Sigmoid colon (tissue), 7 donors: Measurements from ENCODE around the gene BCR. TPM values are rescaled to one million over a fixed set of nuclear protein-coding genes. Genes with fewer than 3 reads are reported as not detected.

Experiments
- DNase-seq: peaks from one replicate; pipeline ENCODE4 v3.0.0-alpha.2; 2019
- H3K27ac ChIP-seq, 4 donors: fragments of 200-600 bp; sonication (generic); one replicate each; pipeline ENCODE4 v1.5.1; 2016 to 2019; ENCODE audit warnings: mild to moderate bottlenecking in 1 of 4
- H3K27me3 ChIP-seq, 3 donors: fragments of 200-600 bp; sonication (generic); one replicate each; pipeline ENCODE4 v1.5.1; 2019; ENCODE audit warnings: mild to moderate bottlenecking in 1 of 3
- H3K36me3 ChIP-seq, 4 donors: fragments of 200-600 bp; sonication (generic); one replicate each; pipeline ENCODE4 v1.5.1; 2016 to 2019
- H3K4me1 ChIP-seq, 4 donors: fragments of 200-600 bp; sonication (generic); one replicate each; pipeline ENCODE4 v1.5.1; 2017 to 2019
- H3K4me3 ChIP-seq, 4 donors: fragments of 200-600 bp; sonication (generic); one replicate each; pipeline ENCODE4 v1.5.1; 2017 to 2019; ENCODE audit warnings: mild to moderate bottlenecking in 2 of 4, moderate library complexity in 1 of 4
- H3K9me3 ChIP-seq, 4 donors: fragments of 200-600 bp in 3 of 4; sonication (generic) in 3 of 4; one replicate each; pipeline versions ENCODE4 v1.5.1 to v1.6.1; 2013 to 2019
- EP300 ChIP-seq, 4 donors: sonication (generic); formaldehyde crosslinking; IDR thresholded peaks; one replicate each; pipeline ENCODE4 v1.6.1; 2017; ENCODE audit warnings: antibody characterized with exemption in 4 of 4
- POLR2A ChIP-seq, 2 donors: fragments of 450-650 bp; IDR thresholded peaks; one replicate each; pipeline ENCODE4 v1.6.1; 2016; ENCODE audit warnings: antibody characterized with exemption in 2 of 2, mild to moderate bottlenecking in 2 of 2, moderate library complexity in 2 of 2
- POLR2AphosphoS5 ChIP-seq, 4 donors: sonication (generic); formaldehyde crosslinking; IDR thresholded peaks; one replicate each; pipeline ENCODE4 v1.6.1; 2017; ENCODE audit warnings: antibody characterized with exemption in 4 of 4
- WGBS, 2 donors: extraction: QIAGEN DNeasy Blood & Tissue Kit; methylation state at CpG; one replicate each; pipeline ENCODE4 v1.1.7; 2013; 5-methylcytosine and 5-hydroxymethylcytosine counted together
- intact Hi-C: fragments of 100-400 bp; cut with DNase I; formaldehyde crosslinking; loops from one replicate; pipeline ENCODE4 v1.15.1; 2023
- polyA plus RNA-seq, 3 donors: library from polyadenylated mRNA; stranded (reverse); fragments of 200-250 nt; gene quantifications; one replicate each; pipeline ENCODE4 v1.2.3, GENCODE V29; 2013
- total RNA-seq, 4 donors: library from RNA; depleted of rRNA; stranded (reverse); fragments of >200 nt; gene quantifications; one replicate each; pipeline ENCODE4 v1.1.0, GENCODE V29; 2016
- TF ChIP-seq, protein P1 (sequence below), 4 experiments: fragments of 450-650 bp in 3 of 4; fragments of 200-600 bp in 1 of 4; IDR thresholded peaks; one replicate each; pipeline ENCODE4 v1.5.1; 2016 to 2019; ENCODE audit warnings: antibody characterized with exemption in 4 of 4, mild to moderate bottlenecking in 3 of 4, moderate library complexity in 2 of 4
- donor health status: healthy with polysubstance abuse.
- donor health status: Bipolar disorder and iron deficiency.
- donor health status: healthy.

Gene BCR
- total and polyA plus RNA-seq, 7 donors, result 10.8 to 39.9 (median 17.5) TPM

DNA sequence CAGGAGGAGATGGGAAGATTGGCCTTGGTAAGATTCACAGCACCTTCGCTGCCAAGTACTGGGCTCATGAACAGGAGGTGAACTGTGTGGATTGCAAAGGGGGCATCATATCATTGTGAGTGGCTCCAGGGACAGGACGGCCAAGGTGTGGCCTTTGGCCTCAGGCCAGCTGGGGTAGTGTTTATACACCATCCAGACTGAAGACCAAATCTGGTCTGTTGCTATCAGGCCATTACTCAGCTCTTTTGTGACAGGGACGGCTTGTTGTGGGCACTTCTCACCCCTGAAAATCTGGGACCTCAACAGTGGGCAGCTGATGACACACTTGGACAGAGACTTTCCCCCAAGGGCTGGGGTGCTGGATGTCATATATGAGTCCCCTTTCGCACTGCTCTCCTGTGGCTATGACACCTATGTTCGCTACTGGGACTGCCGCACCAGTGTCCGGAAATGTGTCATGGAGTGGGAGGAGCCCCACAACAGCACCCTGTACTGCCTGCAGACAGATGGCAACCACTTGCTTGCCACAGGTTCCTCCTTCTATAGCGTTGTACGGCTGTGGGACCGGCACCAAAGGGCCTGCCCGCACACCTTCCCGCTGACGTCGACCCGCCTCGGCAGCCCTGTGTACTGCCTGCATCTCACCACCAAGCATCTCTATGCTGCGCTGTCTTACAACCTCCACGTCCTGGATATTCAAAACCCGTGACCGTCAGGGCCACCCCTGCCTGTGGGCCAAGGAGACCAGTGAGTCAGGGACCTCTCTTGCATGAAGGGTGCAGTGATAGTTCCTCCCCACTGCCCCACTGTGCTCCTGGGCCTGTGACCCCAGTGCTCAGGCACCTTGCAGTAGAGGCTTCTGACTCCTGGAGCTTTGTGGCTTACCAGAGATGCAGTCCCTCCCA lies 83.6 kb downstream of the BCR start:
- H3K36me3 ChIP-seq, result peaks cover 12 to 58% (median 30%) of the 10 kb centered on the region in 4 donors
- 86 to 88% methylated on average over 20 of the region's 20 CpGs for WGBS, 2 donors
- no peaks in the 10 kb centered on the region for H3K9me3 ChIP-seq
- DNase-seq, result no peak
- H3K4me3 ChIP-seq, result no peak overlapping the region
- TF ChIP-seq EP300 (IDR thresholded peaks at IDR 0.05) (no peak), POLR2A (IDR thresholded peaks at IDR 0.05) (no peak), POLR2AphosphoS5 (IDR thresholded peaks at IDR 0.05) (no peak)
- TF ChIP-seq, protein P1, sequence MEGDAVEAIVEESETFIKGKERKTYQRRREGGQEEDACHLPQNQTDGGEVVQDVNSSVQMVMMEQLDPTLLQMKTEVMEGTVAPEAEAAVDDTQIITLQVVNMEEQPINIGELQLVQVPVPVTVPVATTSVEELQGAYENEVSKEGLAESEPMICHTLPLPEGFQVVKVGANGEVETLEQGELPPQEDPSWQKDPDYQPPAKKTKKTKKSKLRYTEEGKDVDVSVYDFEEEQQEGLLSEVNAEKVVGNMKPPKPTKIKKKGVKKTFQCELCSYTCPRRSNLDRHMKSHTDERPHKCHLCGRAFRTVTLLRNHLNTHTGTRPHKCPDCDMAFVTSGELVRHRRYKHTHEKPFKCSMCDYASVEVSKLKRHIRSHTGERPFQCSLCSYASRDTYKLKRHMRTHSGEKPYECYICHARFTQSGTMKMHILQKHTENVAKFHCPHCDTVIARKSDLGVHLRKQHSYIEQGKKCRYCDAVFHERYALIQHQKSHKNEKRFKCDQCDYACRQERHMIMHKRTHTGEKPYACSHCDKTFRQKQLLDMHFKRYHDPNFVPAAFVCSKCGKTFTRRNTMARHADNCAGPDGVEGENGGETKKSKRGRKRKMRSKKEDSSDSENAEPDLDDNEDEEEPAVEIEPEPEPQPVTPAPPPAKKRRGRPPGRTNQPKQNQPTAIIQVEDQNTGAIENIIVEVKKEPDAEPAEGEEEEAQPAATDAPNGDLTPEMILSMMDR (IDR thresholded peaks at IDR 0.05), result no peak
- intact Hi-C loops, result no loop called here
- peak overlapping the region in 1 of 4 donors; percentile 11 for H3K27ac ChIP-seq
- H3K27me3 ChIP-seq, result no peaks in the 10 kb centered on the region
- H3K4me1 ChIP-seq, result no peaks in the 10 kb centered on the region

DNA sequence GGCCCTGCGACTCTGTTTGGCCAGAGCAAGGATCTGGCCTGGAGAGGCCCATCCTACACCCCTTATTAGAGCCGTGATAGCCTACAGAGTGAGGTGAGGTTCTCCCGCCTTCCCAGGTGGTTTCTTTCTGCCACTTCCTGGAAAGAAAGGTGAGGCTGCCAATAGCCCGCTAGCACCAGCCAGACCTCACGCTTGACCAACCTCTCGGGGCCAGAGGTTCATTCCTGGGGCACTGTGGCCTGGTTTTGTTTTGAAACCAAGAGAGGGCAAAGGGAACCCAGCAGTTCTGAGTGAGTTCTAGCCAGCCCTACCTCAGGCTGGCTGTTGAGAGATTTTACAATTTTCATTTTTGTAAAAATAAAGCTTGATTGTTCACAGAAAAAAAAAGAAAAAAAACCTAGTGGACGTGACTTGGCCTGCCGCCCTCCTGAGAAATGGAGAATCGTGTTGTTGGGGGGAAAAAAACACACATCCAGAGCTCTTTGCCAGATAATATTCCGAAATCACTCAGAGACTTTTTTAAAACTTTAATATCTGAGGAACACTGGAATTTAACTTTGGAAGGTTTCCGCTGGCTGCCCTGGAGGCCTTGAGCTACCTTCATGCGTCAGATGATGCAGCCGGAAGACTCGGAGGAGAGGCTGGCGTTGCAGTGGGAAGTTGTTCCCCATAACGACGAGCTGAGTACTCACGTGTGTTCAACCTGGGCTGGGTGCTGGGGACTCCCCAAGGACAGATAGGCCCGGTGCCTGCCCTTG lies 84.5 kb downstream of the BCR start:
- H3K9me3 ChIP-seq, result no peaks in the 10 kb centered on the region
- H3K4me3 ChIP-seq, result no peak overlapping the region
- no peaks in the 10 kb centered on the region for H3K4me1 ChIP-seq
- peak overlapping the region in 1 of 4 donors; percentile 11 for H3K27ac ChIP-seq
- TF ChIP-seq POLR2A (IDR thresholded peaks at IDR 0.05), result no peak
- no peak for TF ChIP-seq POLR2AphosphoS5 (IDR thresholded peaks at IDR 0.05)
- TF ChIP-seq, protein P1 (IDR thresholded peaks at IDR 0.05), result no peak
- DNase-seq, result no peak
- H3K27me3 ChIP-seq, result no peaks in the 10 kb centered on the region
- H3K36me3 ChIP-seq, result peaks cover 12 to 66% (median 31%) of the 10 kb centered on the region in 4 donors
- 74 to 84% methylated on average over 19 of the region's 19 CpGs for WGBS, 2 donors
- intact Hi-C loops, result no loop called here

DNA sequence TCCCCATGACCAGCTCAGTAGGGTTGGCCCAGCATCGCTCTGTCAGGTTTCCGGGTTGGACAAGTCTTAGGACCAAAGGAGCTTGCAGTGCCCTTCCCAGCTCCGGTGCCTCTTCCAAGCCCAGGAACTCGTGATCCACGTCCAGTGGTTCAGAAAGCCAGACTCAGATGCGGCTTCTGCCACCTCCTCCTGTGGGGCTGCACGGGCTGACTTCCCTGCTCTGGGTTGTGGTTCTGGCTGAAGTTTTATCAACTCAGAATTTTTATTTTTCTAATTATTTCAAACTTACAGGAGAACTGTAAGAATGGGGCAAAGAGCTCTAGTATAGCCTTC lies 85.0 kb downstream of the BCR start:
- H3K36me3 ChIP-seq, result peaks cover 12 to 66% (median 31%) of the 10 kb centered on the region in 4 donors
- intact Hi-C loops, result no loop called here
- peaks cover 0 to 5% (median 2%) of the 10 kb centered on the region in 4 donors for H3K4me1 ChIP-seq
- H3K4me3 ChIP-seq, result no peak overlapping the region
- WGBS, 2 donors, result 97 to 98% methylated on average over 7 of the region's 7 CpGs
- DNase-seq, result no peak
- TF ChIP-seq EP300 (IDR thresholded peaks at IDR 0.05), result no peak
- TF ChIP-seq POLR2A (IDR thresholded peaks at IDR 0.05), result no peak
- no peak for TF ChIP-seq POLR2AphosphoS5 (IDR thresholded peaks at IDR 0.05)
- TF ChIP-seq, protein P1 (IDR thresholded peaks at IDR 0.05), result no peak
- H3K27me3 ChIP-seq, result no peaks in the 10 kb centered on the region
- no peaks in the 10 kb centered on the region for H3K9me3 ChIP-seq
- H3K27ac ChIP-seq, result peak overlapping the region in 1 of 4 donors; percentile 11

DNA sequence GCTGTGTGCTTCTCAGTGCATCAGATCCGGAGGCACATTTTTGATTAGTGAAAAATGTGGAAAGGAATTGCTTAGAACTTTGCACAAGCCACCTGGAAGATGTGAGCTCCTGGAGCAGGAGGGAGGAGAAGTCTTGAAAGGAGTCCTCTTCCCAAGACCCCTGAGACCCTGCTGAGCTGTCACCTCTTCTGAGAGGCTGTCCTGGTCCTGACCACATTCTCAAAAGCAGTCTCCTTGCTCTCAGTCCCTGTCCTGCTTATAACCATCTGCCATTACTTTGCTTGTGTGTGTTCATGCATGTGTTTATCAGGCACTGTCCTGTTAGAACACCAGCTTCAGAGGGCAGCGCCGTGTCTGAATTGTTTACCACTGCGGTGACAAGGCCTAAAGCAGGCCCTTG lies 86.5 kb downstream of the BCR start:
- H3K36me3 ChIP-seq, result peaks cover 10 to 64% (median 29%) of the 10 kb centered on the region in 4 donors
- H3K27me3 ChIP-seq, result no peaks in the 10 kb centered on the region
- H3K9me3 ChIP-seq, result no peaks in the 10 kb centered on the region
- H3K4me3 ChIP-seq, result no peak overlapping the region
- H3K27ac ChIP-seq, result no peak overlapping the region
- no peak for TF ChIP-seq POLR2AphosphoS5 (IDR thresholded peaks at IDR 0.05)
- WGBS, 2 donors, result 97% methylated on average over 4 of the region's 4 CpGs
- H3K4me1 ChIP-seq, result peaks cover 0 to 14% (median 2%) of the 10 kb centered on the region in 4 donors
- intact Hi-C loops, result no loop called here
- DNase-seq, result no peak
